D721Med (cell line): ENCODE measurements around the gene DDHD1.

Experiments used
- DNase-seq: peaks from one replicate; pipeline ENCODE4 v3.0.0; 2011; ENCODE audit warnings: low spot score; ENCODE audit not compliant: insufficient read length
- FAIRE-seq: peaks from 2 replicates; lab custom pipeline; 2011; peaks lifted over from hg19 to GRCh38; lab: Jason Lieb, UNC
- CTCF ChIP-seq: IDR thresholded peaks from 2 replicates; pipeline ENCODE4 v1.5.1; 2012; ENCODE audit warnings: mild to moderate bottlenecking, control low read depth; ENCODE audit not compliant: insufficient read depth; ENCODE audit errors: missing control alignments

The DDHD1 gene

GRCh38 chr14:53151523-53152183 lies 1.5 kb downstream of the DDHD1 start:
- no peak for TF ChIP-seq CTCF
- no peak for DNase-seq
- FAIRE-seq, result no peak

- DNase-seq (no peak), FAIRE-seq (no peak)
- no peak for TF ChIP-seq CTCF
Observed at GRCh38 chr14:53149668-53150316, 3.3 kb downstream of the DDHD1 start.

- FAIRE-seq (no peak), DNase-seq (no peak)
- no peak for TF ChIP-seq CTCF
Observed at GRCh38 chr14:53148671-53149070, 4.5 kb downstream of the DDHD1 start.

GRCh38 chr14:53147893-53148292 lies 5.2 kb downstream of the DDHD1 start:
- FAIRE-seq, result no peak
- no peak for TF ChIP-seq CTCF
- DNase-seq, result no peak

GRCh38 chr14:53147208-53147607 lies 5.9 kb downstream of the DDHD1 start:
- DNase-seq, result no peak
- FAIRE-seq, result no peak
- TF ChIP-seq CTCF, result no peak

GRCh38 chr14:53146739-53147138 lies 6.4 kb downstream of the DDHD1 start:
- FAIRE-seq, result no peak
- TF ChIP-seq CTCF, result no peak
- DNase-seq, result no peak

- FAIRE-seq (peak; percentile 84), DNase-seq (no peak)
- TF ChIP-seq CTCF, result no peak
Observed at GRCh38 chr14:53144244-53144643, 8.9 kb downstream of the DDHD1 start.
